Lower lobe of right lung (tissue), 2 donors: ENCODE measurements around the gene GPC6. TPM values are rescaled to one million over a fixed set of nuclear protein-coding genes. Genes with fewer than 3 reads are reported as not detected.
A peak's percentile ranks its signal among the peaks of the same experiment; 100 is the strongest.

Source experiments
- ATAC-seq, 2 donors: fragments of 200-7000 bp; cut with Tn5 transposase; one replicate each; pipeline ENCODE4 v1.9.1; 2020 to 2022; ENCODE audit warnings: mild to moderate bottlenecking in 2 of 2, moderate library complexity in 2 of 2
- DNase-seq: peaks from one replicate; pipeline ENCODE4 v3.0.0-alpha.2; 2020
- H3K27ac ChIP-seq: fragments of 200-600 bp; one replicate; pipeline ENCODE4 v1.8.0; 2022
- H3K27me3 ChIP-seq: fragments of 200-600 bp; one replicate; pipeline ENCODE4 v1.8.0; 2022; ENCODE audit warnings: low read depth
- H3K36me3 ChIP-seq: fragments of 200-600 bp; one replicate; pipeline ENCODE4 v1.8.0; 2022; ENCODE audit warnings: mild to moderate bottlenecking
- H3K4me1 ChIP-seq: fragments of 200-600 bp; one replicate; pipeline ENCODE4 v1.8.0; 2022
- H3K4me3 ChIP-seq: fragments of 200-600 bp; one replicate; pipeline ENCODE4 v1.8.0; 2022; ENCODE audit warnings: mild to moderate bottlenecking
- H3K9me3 ChIP-seq: fragments of 200-600 bp; one replicate; pipeline ENCODE4 v1.8.0; 2022
- intact Hi-C: fragments of 100-400 bp; cut with DNase I; formaldehyde crosslinking; loops from one replicate; pipeline ENCODE4 v1.11.0; 2022
- total RNA-seq: library from RNA; stranded (reverse); fragmentation: NEBNext Ultra II Directional; extraction: Animal tissue kit (Norgen Biotek cat#: 25700); gene quantifications from one replicate; pipeline ENCODE4 v1.2.1, GENCODE V29; 2021
- TF ChIP-seq, protein P1 (sequence below): fragments of 200-600 bp; IDR thresholded peaks from one replicate; pipeline ENCODE4 v1.8.0; 2022; ENCODE audit warnings: antibody characterized with exemption, mild to moderate bottlenecking
- donor health status: DM: no; HTN: yes; CAD: no; lungs with severe emphysema.

GPC6 gene
- total RNA-seq, 1 donor from 2014 or later, result 5.5 TPM

DNA sequence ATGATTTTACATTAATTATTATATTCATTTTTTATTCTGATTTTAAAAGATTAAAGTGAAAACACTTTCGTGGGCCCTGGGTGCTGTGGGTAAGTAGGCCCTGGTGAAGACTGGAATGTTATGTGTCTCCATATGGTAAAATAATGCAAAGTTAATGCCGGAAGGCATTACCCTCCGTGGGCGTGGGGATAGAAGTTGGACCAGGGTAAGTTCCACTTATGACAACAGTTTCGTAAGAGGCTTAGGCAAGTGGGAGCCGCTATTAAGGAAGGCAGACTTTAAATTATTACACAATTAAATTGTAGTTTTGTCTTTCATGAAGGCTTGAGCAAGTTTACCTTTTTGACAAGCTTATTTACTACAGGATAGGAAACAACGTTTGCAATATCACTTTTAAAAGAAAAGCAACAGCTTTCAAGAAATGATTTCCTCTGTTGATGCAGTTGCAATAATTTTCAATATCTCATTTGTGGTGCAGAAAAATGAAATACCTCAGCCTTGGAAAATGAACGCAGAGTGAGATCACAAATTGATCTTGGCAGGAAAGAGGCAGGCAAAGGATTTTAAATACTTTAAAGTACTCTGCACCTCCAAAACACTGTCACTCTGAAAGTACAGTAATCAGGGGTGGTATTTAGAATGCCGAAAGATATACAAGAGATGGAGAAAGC is 942.3 kb downstream of the GPC6 start:
- ATAC-seq (peak in 1 of 2 donors; percentile 52), DNase-seq (peak; percentile 45)
- no peak overlapping the region for H3K27ac ChIP-seq
- TF ChIP-seq, protein P1, sequence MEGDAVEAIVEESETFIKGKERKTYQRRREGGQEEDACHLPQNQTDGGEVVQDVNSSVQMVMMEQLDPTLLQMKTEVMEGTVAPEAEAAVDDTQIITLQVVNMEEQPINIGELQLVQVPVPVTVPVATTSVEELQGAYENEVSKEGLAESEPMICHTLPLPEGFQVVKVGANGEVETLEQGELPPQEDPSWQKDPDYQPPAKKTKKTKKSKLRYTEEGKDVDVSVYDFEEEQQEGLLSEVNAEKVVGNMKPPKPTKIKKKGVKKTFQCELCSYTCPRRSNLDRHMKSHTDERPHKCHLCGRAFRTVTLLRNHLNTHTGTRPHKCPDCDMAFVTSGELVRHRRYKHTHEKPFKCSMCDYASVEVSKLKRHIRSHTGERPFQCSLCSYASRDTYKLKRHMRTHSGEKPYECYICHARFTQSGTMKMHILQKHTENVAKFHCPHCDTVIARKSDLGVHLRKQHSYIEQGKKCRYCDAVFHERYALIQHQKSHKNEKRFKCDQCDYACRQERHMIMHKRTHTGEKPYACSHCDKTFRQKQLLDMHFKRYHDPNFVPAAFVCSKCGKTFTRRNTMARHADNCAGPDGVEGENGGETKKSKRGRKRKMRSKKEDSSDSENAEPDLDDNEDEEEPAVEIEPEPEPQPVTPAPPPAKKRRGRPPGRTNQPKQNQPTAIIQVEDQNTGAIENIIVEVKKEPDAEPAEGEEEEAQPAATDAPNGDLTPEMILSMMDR, result no peak
- H3K4me3 ChIP-seq, result no peak overlapping the region
- H3K9me3 ChIP-seq, result no peaks in the 10 kb centered on the region
- intact Hi-C loops, result no loop called here
- no peaks in the 10 kb centered on the region for H3K27me3 ChIP-seq
- no peaks in the 10 kb centered on the region for H3K36me3 ChIP-seq
- H3K4me1 ChIP-seq, result no peaks in the 10 kb centered on the region

DNA sequence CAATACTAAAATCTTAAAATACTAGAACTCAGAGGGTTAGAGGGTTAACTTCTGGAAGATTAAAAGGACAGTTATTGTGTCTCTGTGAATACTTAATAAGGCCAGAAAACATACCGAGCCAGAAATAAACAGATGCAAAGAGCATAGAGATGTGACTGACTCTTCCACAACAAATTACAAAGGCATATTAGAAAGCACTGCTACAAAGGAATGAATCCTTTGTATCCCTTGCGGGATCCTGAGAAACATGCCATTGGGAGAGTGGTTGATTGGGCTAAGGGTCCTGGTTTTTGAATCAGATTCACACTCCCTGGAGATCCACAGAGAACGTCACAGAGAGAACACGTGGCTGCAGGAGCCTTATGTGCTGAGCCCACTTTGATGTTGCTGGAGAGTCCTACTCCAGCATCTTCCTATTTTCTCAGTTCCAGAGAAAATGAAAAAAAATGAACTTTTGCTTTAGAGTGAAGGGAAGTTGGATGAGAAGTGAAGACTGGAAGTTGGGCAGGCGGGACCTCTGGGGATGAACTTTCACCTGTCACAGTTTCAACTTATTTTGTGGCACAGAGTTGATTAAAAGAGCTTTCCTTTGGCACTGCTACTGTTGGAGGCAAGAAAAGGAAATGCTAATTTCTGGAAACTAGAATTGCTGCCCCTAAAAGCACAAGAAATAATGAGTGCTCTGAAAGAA is 943.0 kb downstream of the GPC6 start:
- ATAC-seq (no peak), DNase-seq (no peak)
- TF ChIP-seq, protein P1, result no peak
- Histone ChIP-seq H3K9me3 (no peaks in the 10 kb centered on the region), H3K36me3 (no peaks in the 10 kb centered on the region), H3K4me3 (no peak overlapping the region), H3K27me3 (no peaks in the 10 kb centered on the region), H3K4me1 (no peaks in the 10 kb centered on the region), H3K27ac (no peak overlapping the region)
- intact Hi-C loops, result no loop called here

DNA sequence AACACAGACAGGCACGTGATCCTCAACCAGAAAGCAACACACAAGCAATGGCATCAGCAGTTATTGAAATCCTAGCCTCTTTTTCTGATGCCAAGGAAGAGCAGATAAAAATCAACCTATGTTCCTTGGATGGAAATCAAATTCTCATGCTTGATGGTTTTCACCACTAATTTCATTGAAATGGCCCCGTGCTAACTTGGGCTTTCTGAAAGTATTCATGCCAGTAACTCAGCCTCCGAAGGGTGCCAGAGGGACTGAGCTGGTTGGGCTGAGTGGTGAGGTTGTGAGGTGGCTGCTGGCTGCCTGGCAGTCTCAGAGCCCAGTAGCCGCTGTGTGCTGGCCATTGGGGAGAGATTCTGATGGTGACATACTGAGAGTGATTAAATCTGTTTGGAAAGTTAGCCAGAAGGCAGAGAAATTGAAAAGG is 943.6 kb downstream of the GPC6 start:
- Histone ChIP-seq H3K4me3 (no peak overlapping the region), H3K36me3 (no peaks in the 10 kb centered on the region), H3K9me3 (no peaks in the 10 kb centered on the region), H3K27me3 (no peaks in the 10 kb centered on the region), H3K27ac (no peak overlapping the region), H3K4me1 (no peaks in the 10 kb centered on the region)
- no peak for ATAC-seq
- TF ChIP-seq, protein P1, result no peak
- intact Hi-C loops, result no loop called here
- DNase-seq, result no peak

DNA sequence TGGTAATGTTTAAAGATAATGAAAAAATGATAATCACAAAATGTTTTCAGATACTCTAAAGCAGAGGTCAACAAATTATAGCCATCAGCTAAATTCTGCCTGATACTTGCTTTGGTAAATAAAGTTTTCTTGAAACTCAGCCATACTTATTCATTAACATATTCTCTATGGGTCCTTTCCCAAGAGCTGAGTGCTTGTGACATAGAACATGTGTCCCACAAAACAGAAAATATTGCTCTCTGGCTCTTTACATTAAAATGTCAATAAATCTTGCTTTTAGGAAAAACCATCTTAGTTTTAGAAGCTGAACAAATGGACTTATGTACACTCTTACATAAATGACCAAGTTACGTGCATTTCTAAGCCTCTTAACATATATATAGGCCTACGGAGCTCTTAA is 945.8 kb downstream of the GPC6 start:
- ATAC-seq (no peak), DNase-seq (no peak)
- no peaks in the 10 kb centered on the region for H3K36me3 ChIP-seq
- no peaks in the 10 kb centered on the region for H3K9me3 ChIP-seq
- no peaks in the 10 kb centered on the region for H3K27me3 ChIP-seq
- TF ChIP-seq, protein P1, result no peak
- H3K4me3 ChIP-seq, result no peak overlapping the region
- H3K27ac ChIP-seq, result no peak overlapping the region
- intact Hi-C loops, result no loop called here
- no peaks in the 10 kb centered on the region for H3K4me1 ChIP-seq

DNA sequence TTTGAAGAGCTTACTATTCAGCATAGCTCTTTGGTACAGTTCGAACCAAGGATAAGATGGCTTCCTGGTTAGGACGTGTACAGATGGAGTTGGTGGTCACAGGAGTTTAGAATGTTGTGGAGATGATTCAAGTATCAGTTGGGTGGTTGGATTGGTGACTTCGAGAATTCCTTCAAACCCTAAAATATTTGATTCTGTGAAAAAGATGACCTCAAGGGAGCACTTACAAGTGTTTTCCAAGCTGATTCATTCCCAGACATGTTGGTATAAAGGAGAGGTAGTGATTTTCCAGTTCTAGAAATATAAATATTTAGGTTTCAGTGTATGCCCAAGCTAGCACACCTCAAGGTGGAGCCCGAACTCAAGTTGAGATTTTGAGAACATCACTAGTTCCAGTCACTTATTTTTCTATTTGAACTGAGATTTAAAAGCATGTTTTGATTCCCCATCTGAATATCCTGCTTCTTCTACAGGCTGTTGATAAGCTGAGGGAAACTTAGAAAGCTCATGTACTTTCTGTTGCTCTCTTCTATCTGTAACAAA is 946.8 kb downstream of the GPC6 start:
- ATAC-seq (no peak), DNase-seq (no peak)
- no peak overlapping the region for H3K4me3 ChIP-seq
- TF ChIP-seq, protein P1, result no peak
- no peaks in the 10 kb centered on the region for H3K36me3 ChIP-seq
- no peaks in the 10 kb centered on the region for H3K9me3 ChIP-seq
- no peaks in the 10 kb centered on the region for H3K27me3 ChIP-seq
- no peaks in the 10 kb centered on the region for H3K4me1 ChIP-seq
- H3K27ac ChIP-seq, result no peak overlapping the region
- intact Hi-C loops, result no loop called here
